Ramos (cell line): ENCODE results near the gene SLMAP.

ENCODE experiments used
- in situ Hi-C: fragments of 300-500 bp; cut with MboI; formaldehyde crosslinking; loops from one replicate; pipeline ENCODE4 v1.14.3; 2022; ENCODE audit warnings: low sequenced_read_pairs; ENCODE audit not compliant: unreplicated experiment

SLMAP gene

GRCh38 chr3:57820479-57820878 lies 64.4 kb downstream of the SLMAP start:
- in situ Hi-C loops, result no loop called here

GRCh38 chr3:57821765-57822164 lies 65.7 kb downstream of the SLMAP start:
- in situ Hi-C loops, result no loop called here

GRCh38 chr3:57822686-57823085 lies 66.6 kb downstream of the SLMAP start:
- in situ Hi-C loops, result no loop called here

GRCh38 chr3:57825116-57825515 lies 69.0 kb downstream of the SLMAP start:
- in situ Hi-C loops, result no loop called here

GRCh38 chr3:57826245-57826951 lies 70.3 kb downstream of the SLMAP start:
- in situ Hi-C loops, result no loop called here

- in situ Hi-C loops, result no loop called here
Observed at GRCh38 chr3:57826952-57827723, 71.0 kb downstream of the SLMAP start.

- in situ Hi-C loops, result no loop called here
Observed at GRCh38 chr3:57827757-57828156, 71.6 kb downstream of the SLMAP start.

- in situ Hi-C loops, result no loop called here
Observed at GRCh38 chr3:57832486-57832885, 76.4 kb downstream of the SLMAP start.

GRCh38 chr3:57832900-57833313 lies 76.8 kb downstream of the SLMAP start:
- in situ Hi-C loops, result no loop called here

- in situ Hi-C loops, result no loop called here
Observed at GRCh38 chr3:57833763-57834162, 77.7 kb downstream of the SLMAP start.

GRCh38 chr3:57837686-57838085 lies 81.6 kb downstream of the SLMAP start:
- in situ Hi-C loops, result no loop called here

- in situ Hi-C loops, result no loop called here
Observed at GRCh38 chr3:57838627-57839026, 82.5 kb downstream of the SLMAP start.

GRCh38 chr3:57840473-57840872 lies 84.4 kb downstream of the SLMAP start:
- in situ Hi-C loops, result no loop called here

- in situ Hi-C loops, result no loop called here
Observed at GRCh38 chr3:57841818-57842217, 85.7 kb downstream of the SLMAP start.

GRCh38 chr3:57848177-57848738 lies 92.1 kb downstream of the SLMAP start:
- in situ Hi-C loops, result no loop called here

- in situ Hi-C loops, result no loop called here
Observed at GRCh38 chr3:57851304-57851703, 95.2 kb downstream of the SLMAP start.

- in situ Hi-C loops, result no loop called here
Observed at GRCh38 chr3:57852896-57853295, 96.8 kb downstream of the SLMAP start.

GRCh38 chr3:57855281-57855680 lies 99.2 kb downstream of the SLMAP start:
- in situ Hi-C loops, result no loop called here

- in situ Hi-C loops, result no loop called here
Observed at GRCh38 chr3:57855943-57856342, 99.8 kb downstream of the SLMAP start.

- in situ Hi-C loops, result no loop called here
Observed at GRCh38 chr3:57856675-57857074, 100.6 kb downstream of the SLMAP start.

- in situ Hi-C loops, result no loop called here
Observed at GRCh38 chr3:57862894-57863293, 106.8 kb downstream of the SLMAP start.
